ENCODE results near the gene MIEF2.

Gene MIEF2

GRCh38 chr17:18250259-18250658, 10.2 kb upstream of the MIEF2 start:
- intact Hi-C loops (cut with DNase I; ENCODE audit: low total_unique reads), result no loop called here
- Histone ChIP-seq H3K4me1 (peaks cover 0 to 24% (median 0%) of the 10 kb centered on the region in 4 donors), H3K4me3 (no peak overlapping the region), H3K27me3 (no peaks in the 10 kb centered on the region), H3K9me3 (no peaks in the 10 kb centered on the region), H3K36me3 (peaks cover 81 to 100% (median 97%) of the 10 kb centered on the region in 3 donors), H3K27ac (no peak overlapping the region)
- TF ChIP-seq, protein P1, sequence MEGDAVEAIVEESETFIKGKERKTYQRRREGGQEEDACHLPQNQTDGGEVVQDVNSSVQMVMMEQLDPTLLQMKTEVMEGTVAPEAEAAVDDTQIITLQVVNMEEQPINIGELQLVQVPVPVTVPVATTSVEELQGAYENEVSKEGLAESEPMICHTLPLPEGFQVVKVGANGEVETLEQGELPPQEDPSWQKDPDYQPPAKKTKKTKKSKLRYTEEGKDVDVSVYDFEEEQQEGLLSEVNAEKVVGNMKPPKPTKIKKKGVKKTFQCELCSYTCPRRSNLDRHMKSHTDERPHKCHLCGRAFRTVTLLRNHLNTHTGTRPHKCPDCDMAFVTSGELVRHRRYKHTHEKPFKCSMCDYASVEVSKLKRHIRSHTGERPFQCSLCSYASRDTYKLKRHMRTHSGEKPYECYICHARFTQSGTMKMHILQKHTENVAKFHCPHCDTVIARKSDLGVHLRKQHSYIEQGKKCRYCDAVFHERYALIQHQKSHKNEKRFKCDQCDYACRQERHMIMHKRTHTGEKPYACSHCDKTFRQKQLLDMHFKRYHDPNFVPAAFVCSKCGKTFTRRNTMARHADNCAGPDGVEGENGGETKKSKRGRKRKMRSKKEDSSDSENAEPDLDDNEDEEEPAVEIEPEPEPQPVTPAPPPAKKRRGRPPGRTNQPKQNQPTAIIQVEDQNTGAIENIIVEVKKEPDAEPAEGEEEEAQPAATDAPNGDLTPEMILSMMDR (IDR thresholded peaks at IDR 0.05), result no peak
- no peak for DNase-seq

DNA sequence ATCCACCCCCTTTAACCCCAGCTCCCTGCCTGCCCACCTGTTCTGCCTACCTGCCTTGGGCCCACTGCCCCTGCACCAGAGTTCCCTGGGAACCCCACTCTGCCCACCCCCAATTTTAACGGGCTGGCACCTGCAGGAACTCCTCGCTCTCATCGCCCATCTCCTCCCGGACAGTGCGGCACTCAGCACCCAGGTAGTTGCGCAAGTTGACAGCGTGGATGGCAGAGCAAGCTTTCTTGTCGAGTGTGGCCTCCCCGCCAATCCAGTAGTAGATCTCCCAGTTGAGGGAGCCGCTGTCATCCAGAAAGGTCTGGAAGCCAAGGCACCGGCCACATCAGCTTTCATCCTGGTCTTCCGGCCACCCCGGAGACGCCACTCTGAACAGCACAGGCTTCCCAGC, 9.8 kb upstream of the MIEF2 start:
- no peak overlapping the region for H3K4me3 ChIP-seq
- peaks cover 0 to 24% (median 0%) of the 10 kb centered on the region in 4 donors for H3K4me1 ChIP-seq
- no peak overlapping the region for H3K27ac ChIP-seq
- H3K27me3 ChIP-seq, result no peaks in the 10 kb centered on the region
- intact Hi-C loops (cut with DNase I; ENCODE audit: low total_unique reads), result no loop called here
- no peaks in the 10 kb centered on the region for H3K9me3 ChIP-seq
- no peak for DNase-seq
- peaks cover 79 to 100% (median 97%) of the 10 kb centered on the region in 3 donors for H3K36me3 ChIP-seq
- TF ChIP-seq, protein P1 (IDR thresholded peaks at IDR 0.05), result no peak

DNA sequence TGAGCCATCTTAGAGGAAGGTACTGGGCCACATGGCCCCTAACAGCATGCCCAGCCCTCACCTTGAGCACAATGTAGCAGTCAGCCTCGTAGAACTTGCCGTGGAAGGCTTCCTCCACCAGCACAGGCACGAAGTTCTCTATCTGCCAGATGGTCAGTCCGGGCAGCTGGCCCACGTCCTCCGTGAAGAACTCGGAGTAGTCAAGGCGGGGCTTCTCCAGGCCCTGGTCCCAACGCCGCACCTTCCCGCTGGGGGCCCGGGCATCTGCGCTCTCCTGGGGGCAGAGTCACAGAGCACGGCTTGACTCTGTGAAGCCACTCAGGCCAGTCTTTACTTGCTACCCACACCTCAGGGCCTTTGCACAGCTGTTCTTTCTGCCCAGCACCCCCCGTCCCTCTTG, 9.3 kb upstream of the MIEF2 start:
- no peak for DNase-seq
- intact Hi-C loops (cut with DNase I; ENCODE audit: low total_unique reads), result no loop called here
- H3K27me3 ChIP-seq, result no peaks in the 10 kb centered on the region
- TF ChIP-seq, protein P1 (IDR thresholded peaks at IDR 0.05), result no peak
- no peak overlapping the region for H3K27ac ChIP-seq
- peaks cover 0 to 26% (median under 1%) of the 10 kb centered on the region in 4 donors for H3K4me1 ChIP-seq
- no peak overlapping the region for H3K4me3 ChIP-seq
- no peaks in the 10 kb centered on the region for H3K9me3 ChIP-seq
- H3K36me3 ChIP-seq, result peaks cover 78 to 100% (median 97%) of the 10 kb centered on the region in 3 donors

DNA sequence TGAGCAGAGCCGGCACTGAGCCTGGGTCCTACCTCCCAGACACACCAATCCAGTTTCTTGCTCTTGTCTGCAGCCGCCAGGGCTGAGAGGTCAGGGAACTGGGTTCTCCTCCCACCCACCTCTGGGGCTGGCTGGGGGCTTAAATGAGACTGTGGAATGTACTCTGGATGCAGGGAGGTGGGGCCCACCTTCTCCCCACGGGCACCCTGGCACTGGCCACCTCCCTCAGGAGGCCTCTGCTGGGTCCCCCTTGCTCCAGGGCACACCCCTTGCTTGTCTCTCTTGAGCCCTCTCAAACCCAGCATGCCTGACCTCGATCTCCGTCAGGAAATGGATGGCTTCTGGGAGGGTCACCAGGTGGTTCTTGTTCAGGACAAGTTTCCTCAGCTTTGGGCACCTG, 8.3 kb upstream of the MIEF2 start:
- Histone ChIP-seq H3K4me3 (no peak overlapping the region), H3K27ac (no peak overlapping the region), H3K4me1 (peaks cover 0 to 35% (median 9%) of the 10 kb centered on the region in 4 donors), H3K27me3 (no peaks in the 10 kb centered on the region), H3K36me3 (peaks cover 70 to 98% (median 93%) of the 10 kb centered on the region in 3 donors), H3K9me3 (no peaks in the 10 kb centered on the region)
- no peak for DNase-seq
- intact Hi-C loops (cut with DNase I; ENCODE audit: low total_unique reads), result no loop called here
- TF ChIP-seq, protein P1 (IDR thresholded peaks at IDR 0.05), result no peak

GRCh38 chr17:18253187-18253884, 7.1 kb upstream of the MIEF2 start:
- no peak overlapping the region for H3K4me3 ChIP-seq
- no peaks in the 10 kb centered on the region for H3K27me3 ChIP-seq
- H3K27ac ChIP-seq, result no peak overlapping the region
- peaks cover 64 to 86% (median 82%) of the 10 kb centered on the region in 3 donors for H3K36me3 ChIP-seq
- H3K9me3 ChIP-seq, result no peaks in the 10 kb centered on the region
- peaks cover 0 to 31% (median 15%) of the 10 kb centered on the region in 4 donors for H3K4me1 ChIP-seq
- DNase-seq, result no peak
- TF ChIP-seq, protein P1 (IDR thresholded peaks at IDR 0.05), result no peak
- intact Hi-C loops (cut with DNase I; ENCODE audit: low total_unique reads), result no loop called here
